ENCODE measurements around the gene CAND2.

CAND2 gene

DNA sequence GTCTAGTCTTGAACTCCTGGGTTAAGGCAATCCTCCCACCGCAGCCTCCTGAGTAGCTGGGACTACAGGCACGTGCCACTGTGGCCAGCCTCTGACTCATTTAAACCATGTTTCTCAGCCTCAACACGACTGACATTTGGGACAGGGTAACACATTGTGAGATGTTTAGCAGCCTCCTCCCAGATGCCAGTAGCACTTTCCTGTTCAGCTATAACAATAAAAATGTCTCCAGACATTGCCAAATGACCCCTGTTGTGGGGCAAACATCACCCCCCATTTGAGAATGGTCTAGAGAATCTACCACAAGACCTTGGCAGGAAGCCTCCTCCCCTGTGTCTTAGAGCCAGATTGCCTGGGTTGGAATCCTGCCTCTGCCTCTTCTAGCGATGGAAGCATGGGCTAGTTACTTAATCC is 45.8 kb upstream of the CAND2 start:
- no peak overlapping the region for H3K9ac ChIP-seq (ENCODE audit: low read length)
- H3K9me3 ChIP-seq (ENCODE audit: low read length) = no peaks in the 10 kb centered on the region
- H4K20me1 ChIP-seq (ENCODE audit: insufficient read depth, low read length) = no peaks in the 10 kb centered on the region
- no peaks in the 10 kb centered on the region for H3K79me2 ChIP-seq (ENCODE audit: insufficient read depth, low read length)
- no peak overlapping the region for H3K4me2 ChIP-seq (ENCODE audit: low read length)
- no peak for TF ChIP-seq EZH2 (IDR thresholded peaks at IDR 0.05; ENCODE audit: borderline replicate concordance, low read length)
- TF ChIP-seq, protein P1, sequence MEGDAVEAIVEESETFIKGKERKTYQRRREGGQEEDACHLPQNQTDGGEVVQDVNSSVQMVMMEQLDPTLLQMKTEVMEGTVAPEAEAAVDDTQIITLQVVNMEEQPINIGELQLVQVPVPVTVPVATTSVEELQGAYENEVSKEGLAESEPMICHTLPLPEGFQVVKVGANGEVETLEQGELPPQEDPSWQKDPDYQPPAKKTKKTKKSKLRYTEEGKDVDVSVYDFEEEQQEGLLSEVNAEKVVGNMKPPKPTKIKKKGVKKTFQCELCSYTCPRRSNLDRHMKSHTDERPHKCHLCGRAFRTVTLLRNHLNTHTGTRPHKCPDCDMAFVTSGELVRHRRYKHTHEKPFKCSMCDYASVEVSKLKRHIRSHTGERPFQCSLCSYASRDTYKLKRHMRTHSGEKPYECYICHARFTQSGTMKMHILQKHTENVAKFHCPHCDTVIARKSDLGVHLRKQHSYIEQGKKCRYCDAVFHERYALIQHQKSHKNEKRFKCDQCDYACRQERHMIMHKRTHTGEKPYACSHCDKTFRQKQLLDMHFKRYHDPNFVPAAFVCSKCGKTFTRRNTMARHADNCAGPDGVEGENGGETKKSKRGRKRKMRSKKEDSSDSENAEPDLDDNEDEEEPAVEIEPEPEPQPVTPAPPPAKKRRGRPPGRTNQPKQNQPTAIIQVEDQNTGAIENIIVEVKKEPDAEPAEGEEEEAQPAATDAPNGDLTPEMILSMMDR (IDR thresholded peaks at IDR 0.05; ENCODE audit: low read length) = no peak
- H3K4me1 ChIP-seq (ENCODE audit: insufficient read depth, low read length, severe bottlenecking) = peaks cover 10% of the 10 kb centered on the region
- no peaks in the 10 kb centered on the region for H3F3A ChIP-seq (ENCODE audit: insufficient read depth, low read length)
- H3K27ac ChIP-seq (ENCODE audit: low read depth, low read length, poor library complexity, severe bottlenecking) = no peak overlapping the region
- no peak overlapping the region for H3K4me3 ChIP-seq (ENCODE audit: low read depth, low read length, poor library complexity, severe bottlenecking)
- H2AFZ ChIP-seq (ENCODE audit: low read length) = no peak overlapping the region
- H3K36me3 ChIP-seq (ENCODE audit: insufficient read depth, low read length) = no peaks in the 10 kb centered on the region
- H3K9me2 ChIP-seq (ENCODE audit: low read depth, low read length) = no peaks in the 10 kb centered on the region
- peaks cover 9% of the 10 kb centered on the region; the same call in 1 of the 2 replicates for H3K27me3 ChIP-seq (ENCODE audit: insufficient read depth, low read length)

DNA sequence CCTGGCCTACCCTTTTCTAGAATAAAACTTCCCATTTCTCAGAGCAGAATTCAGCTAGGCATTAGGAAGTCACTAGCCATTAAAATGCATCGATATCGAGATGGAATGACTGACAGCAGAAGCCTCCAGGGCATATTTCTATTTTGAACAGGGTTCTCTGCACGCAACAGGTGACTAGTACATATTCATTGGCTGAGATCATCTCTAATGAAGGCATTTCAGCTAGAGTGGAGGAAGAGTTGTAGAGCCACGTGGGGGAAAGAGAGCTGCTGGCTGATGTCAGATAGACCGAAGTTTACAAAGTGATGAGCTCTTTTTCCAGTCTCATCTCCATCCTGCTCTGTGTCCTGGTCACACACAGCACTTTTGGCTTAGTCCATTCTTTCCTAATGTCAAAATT is 44.9 kb upstream of the CAND2 start:
- Histone ChIP-seq H3K36me3 (ENCODE audit: insufficient read depth, low read length) (no peaks in the 10 kb centered on the region), H3K79me2 (ENCODE audit: insufficient read depth, low read length) (no peaks in the 10 kb centered on the region), H3K4me1 (ENCODE audit: insufficient read depth, low read length, severe bottlenecking) (peaks cover 10% of the 10 kb centered on the region), H2AFZ (ENCODE audit: low read length) (no peak overlapping the region), H3F3A (ENCODE audit: insufficient read depth, low read length) (no peaks in the 10 kb centered on the region), H3K9me2 (ENCODE audit: low read depth, low read length) (no peaks in the 10 kb centered on the region), H3K27ac (ENCODE audit: low read depth, low read length, poor library complexity, severe bottlenecking) (no peak overlapping the region), H3K4me2 (ENCODE audit: low read length) (no peak overlapping the region), H3K27me3 (ENCODE audit: insufficient read depth, low read length) (peaks cover 9% of the 10 kb centered on the region; the same call in 1 of the 2 replicates), H3K4me3 (ENCODE audit: low read depth, low read length, poor library complexity, severe bottlenecking) (no peak overlapping the region), H3K9me3 (ENCODE audit: low read length) (no peaks in the 10 kb centered on the region), H4K20me1 (ENCODE audit: insufficient read depth, low read length) (no peaks in the 10 kb centered on the region), H3K9ac (ENCODE audit: low read length) (no peak overlapping the region)
- no peak for TF ChIP-seq EZH2 (IDR thresholded peaks at IDR 0.05; ENCODE audit: borderline replicate concordance, low read length)
- TF ChIP-seq, protein P1 (IDR thresholded peaks at IDR 0.05; ENCODE audit: low read length) = no peak

DNA sequence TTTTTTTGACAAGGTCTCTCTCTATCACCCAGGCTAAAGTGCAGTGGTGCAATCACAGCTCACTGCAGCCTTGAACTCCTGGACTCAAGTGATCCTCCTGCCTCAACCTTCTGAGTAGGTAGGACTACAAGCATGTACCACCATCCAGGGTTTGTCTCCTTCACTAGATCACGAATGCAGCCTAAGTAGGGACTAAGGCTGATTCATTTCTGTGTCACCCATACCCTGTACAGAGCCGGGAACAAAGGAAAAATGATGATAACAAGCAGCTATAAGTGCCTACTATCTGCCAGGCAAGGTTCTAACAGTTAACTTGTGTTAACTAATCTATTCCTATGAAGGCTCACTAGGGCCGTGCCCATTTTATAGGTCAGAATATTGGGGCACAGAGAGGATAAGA is 44.4 kb upstream of the CAND2 start:
- Histone ChIP-seq H3K9me2 (ENCODE audit: low read depth, low read length) (no peaks in the 10 kb centered on the region), H3K27ac (ENCODE audit: low read depth, low read length, poor library complexity, severe bottlenecking) (no peak overlapping the region), H2AFZ (ENCODE audit: low read length) (no peak overlapping the region), H3K36me3 (ENCODE audit: insufficient read depth, low read length) (no peaks in the 10 kb centered on the region), H3K9me3 (ENCODE audit: low read length) (no peaks in the 10 kb centered on the region), H3K4me2 (ENCODE audit: low read length) (no peak overlapping the region), H4K20me1 (ENCODE audit: insufficient read depth, low read length) (no peaks in the 10 kb centered on the region), H3K4me3 (ENCODE audit: low read depth, low read length, poor library complexity, severe bottlenecking) (no peak overlapping the region), H3K4me1 (ENCODE audit: insufficient read depth, low read length, severe bottlenecking) (peaks cover 10% of the 10 kb centered on the region), H3K79me2 (ENCODE audit: insufficient read depth, low read length) (no peaks in the 10 kb centered on the region), H3K27me3 (ENCODE audit: insufficient read depth, low read length) (peaks cover 9% of the 10 kb centered on the region; the same call in 1 of the 2 replicates), H3F3A (ENCODE audit: insufficient read depth, low read length) (no peaks in the 10 kb centered on the region), H3K9ac (ENCODE audit: low read length) (no peak overlapping the region)
- TF ChIP-seq, protein P1 (IDR thresholded peaks at IDR 0.05; ENCODE audit: low read length) = no peak
- no peak for TF ChIP-seq EZH2 (IDR thresholded peaks at IDR 0.05; ENCODE audit: borderline replicate concordance, low read length)

Measured in OCI-LY1 (cell line).